Calu3 (cell line): ENCODE data around the gene VEGFB. TPM values are rescaled to one million over a fixed set of nuclear protein-coding genes. Genes with fewer than 3 reads are reported as not detected.

Experiments used
- BruUV-seq: library from RNA; stranded (reverse); fragments of 400-500 nt; replicated peaks from 2 replicates; lab custom pipeline; 2021; lab: Mats Ljungman, UMichigan
- CTCF ChIA-PET: fragments of 300-600 bp; sonication (Branson Sonifier 250); formaldehyde crosslinking; loops from one replicate; lab custom pipeline; 2022; ENCODE audit warnings: antibody characterized with exemption; lab: Charles Lee
- DNase-seq: peaks from one replicate; pipeline ENCODE4 v3.0.0; 2022
- H3K27ac Mint-ChIP-seq: one replicate; pipeline ENCODE4 v1.8.0; 2022; ENCODE audit warnings: mixed read lengths; ENCODE audit not compliant: unreplicated experiment
- H3K27me3 Mint-ChIP-seq: one replicate; pipeline ENCODE4 v1.8.0; 2022; ENCODE audit warnings: mixed read lengths; ENCODE audit not compliant: unreplicated experiment
- H3K36me3 Mint-ChIP-seq: one replicate; pipeline ENCODE4 v1.8.0; 2022; ENCODE audit warnings: mild to moderate bottlenecking, moderate library complexity, mixed read lengths; ENCODE audit not compliant: insufficient read depth, unreplicated experiment
- H3K4me1 Mint-ChIP-seq: one replicate; pipeline ENCODE4 v1.8.0; 2022; ENCODE audit warnings: mild to moderate bottlenecking, low read depth, mixed read lengths; ENCODE audit not compliant: unreplicated experiment
- H3K4me3 Mint-ChIP-seq: one replicate; pipeline ENCODE4 v1.8.0; 2022; ENCODE audit warnings: mild to moderate bottlenecking, low read depth, moderate library complexity, mixed read lengths; ENCODE audit not compliant: unreplicated experiment
- H3K9me3 Mint-ChIP-seq: one replicate; pipeline ENCODE4 v1.8.0; 2022; ENCODE audit warnings: low read depth, mixed read lengths; ENCODE audit not compliant: unreplicated experiment
- intact Hi-C: fragments of 100-400 bp; cut with micrococcal nuclease; formaldehyde crosslinking; loops from one replicate; pipeline ENCODE4 v1.10.0; 2022; ENCODE audit not compliant: unreplicated experiment
- total RNA-seq: library from RNA; stranded (reverse); gene quantifications from 2 replicates; pipeline ENCODE4 v1.2.3, GENCODE V29; 2022
- TF ChIP-seq, protein P1 (sequence below): fragments of 200-600 bp; IDR thresholded peaks from one replicate; pipeline ENCODE4 v1.8.0; 2022; ENCODE audit warnings: antibody characterized with exemption; ENCODE audit not compliant: unreplicated experiment

The VEGFB gene
- total RNA-seq, 1 experiment from 2014 or later: 91.5 TPM

DNA sequence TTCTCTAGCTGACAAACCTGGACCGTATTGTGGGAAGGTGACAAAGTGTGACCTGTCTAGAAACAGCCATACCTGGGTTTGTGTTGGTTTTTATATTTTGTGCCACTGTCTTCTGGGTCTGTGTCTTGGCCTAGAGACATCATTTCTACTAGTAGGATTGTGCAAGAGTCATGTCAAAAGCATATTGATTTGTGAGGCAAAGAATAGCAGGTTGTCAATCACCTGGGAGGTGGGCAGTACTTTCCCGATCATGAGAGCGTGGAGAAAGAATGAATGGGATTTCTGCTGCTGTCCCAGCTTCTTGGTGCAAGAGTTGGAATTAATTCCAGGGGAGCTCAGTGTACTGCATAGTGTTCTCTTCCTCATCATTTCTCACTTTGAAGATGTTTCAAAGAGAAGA is 32.8 kb upstream of the VEGFB start:
- no TSS peak for BruUV-seq
- intact Hi-C loops: no loop called here
- CTCF ChIA-PET: no interaction called here
- no peak for DNase-seq
- H3K27me3 Mint-ChIP-seq: no peaks in the 10 kb centered on the region
- TF ChIP-seq, protein P1, sequence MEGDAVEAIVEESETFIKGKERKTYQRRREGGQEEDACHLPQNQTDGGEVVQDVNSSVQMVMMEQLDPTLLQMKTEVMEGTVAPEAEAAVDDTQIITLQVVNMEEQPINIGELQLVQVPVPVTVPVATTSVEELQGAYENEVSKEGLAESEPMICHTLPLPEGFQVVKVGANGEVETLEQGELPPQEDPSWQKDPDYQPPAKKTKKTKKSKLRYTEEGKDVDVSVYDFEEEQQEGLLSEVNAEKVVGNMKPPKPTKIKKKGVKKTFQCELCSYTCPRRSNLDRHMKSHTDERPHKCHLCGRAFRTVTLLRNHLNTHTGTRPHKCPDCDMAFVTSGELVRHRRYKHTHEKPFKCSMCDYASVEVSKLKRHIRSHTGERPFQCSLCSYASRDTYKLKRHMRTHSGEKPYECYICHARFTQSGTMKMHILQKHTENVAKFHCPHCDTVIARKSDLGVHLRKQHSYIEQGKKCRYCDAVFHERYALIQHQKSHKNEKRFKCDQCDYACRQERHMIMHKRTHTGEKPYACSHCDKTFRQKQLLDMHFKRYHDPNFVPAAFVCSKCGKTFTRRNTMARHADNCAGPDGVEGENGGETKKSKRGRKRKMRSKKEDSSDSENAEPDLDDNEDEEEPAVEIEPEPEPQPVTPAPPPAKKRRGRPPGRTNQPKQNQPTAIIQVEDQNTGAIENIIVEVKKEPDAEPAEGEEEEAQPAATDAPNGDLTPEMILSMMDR: no peak
- H3K36me3 Mint-ChIP-seq: peaks cover 93% of the 10 kb centered on the region
- peaks cover 9% of the 10 kb centered on the region for H3K4me1 Mint-ChIP-seq
- peak overlapping the region; percentile 54 for H3K27ac Mint-ChIP-seq
- H3K9me3 Mint-ChIP-seq: no peaks in the 10 kb centered on the region
- H3K4me3 Mint-ChIP-seq: no peak overlapping the region

DNA sequence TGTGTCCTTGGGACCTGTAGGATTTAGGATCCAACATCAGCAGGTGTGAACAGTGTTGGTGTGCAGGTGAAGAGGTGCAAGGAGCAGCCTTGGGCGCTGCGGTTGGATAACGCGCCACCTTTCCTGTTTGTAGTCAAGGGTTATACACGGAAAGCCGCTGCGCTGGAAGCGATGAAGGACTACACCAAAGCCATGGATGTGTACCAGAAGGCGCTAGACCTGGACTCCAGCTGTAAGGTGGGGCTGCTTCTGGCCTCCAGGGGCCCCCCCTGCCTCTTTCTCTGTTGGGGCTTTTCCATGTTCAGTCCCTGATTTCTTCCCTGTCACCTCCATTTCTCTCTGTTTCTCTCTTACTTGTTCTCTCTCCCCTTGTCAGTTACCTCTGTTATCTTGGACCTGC is 31.4 kb upstream of the VEGFB start:
- no TSS peak for BruUV-seq
- Mint-ChIP-seq H3K27me3 (no peaks in the 10 kb centered on the region), H3K27ac (no peak overlapping the region), H3K36me3 (peaks cover 85% of the 10 kb centered on the region), H3K4me1 (peaks cover 9% of the 10 kb centered on the region), H3K4me3 (no peak overlapping the region), H3K9me3 (no peaks in the 10 kb centered on the region)
- intact Hi-C loops: no loop called here
- CTCF ChIA-PET: no interaction called here
- no peak for DNase-seq
- TF ChIP-seq, protein P1: no peak

DNA sequence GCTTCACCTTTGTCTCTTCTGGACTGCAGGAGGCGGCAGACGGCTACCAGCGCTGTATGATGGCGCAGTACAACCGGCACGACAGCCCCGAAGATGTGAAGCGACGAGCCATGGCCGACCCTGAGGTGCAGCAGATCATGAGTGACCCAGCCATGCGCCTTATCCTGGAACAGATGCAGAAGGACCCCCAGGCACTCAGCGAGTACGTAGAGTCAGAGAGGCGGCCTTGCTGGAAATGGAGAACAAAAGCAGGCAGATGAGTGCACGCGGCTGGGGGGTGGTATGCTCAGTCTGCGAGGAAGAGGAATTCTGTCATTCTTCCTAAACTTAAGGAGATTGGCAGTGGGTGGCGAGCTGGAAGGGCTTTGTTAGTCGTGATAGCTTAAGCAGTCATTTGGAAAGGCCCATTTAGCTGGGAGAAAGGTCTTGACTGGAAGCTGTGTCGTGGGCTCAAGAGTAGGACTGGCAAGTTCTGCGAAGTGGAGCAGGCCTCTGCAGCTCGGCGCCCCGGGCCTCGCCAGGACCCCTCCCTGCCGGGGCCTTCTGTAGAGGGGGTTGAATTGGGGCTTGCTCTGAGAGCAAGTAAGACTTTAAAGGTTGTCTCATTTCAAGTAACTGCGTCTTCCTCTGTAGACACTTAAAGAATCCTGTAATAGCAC is 30.8 kb upstream of the VEGFB start:
- TF ChIP-seq, protein P1: no peak
- Mint-ChIP-seq H3K9me3 (no peaks in the 10 kb centered on the region), H3K27me3 (no peaks in the 10 kb centered on the region), H3K4me1 (peaks cover 9% of the 10 kb centered on the region), H3K27ac (no peak overlapping the region), H3K4me3 (no peak overlapping the region), H3K36me3 (peaks cover 85% of the 10 kb centered on the region)
- no peak for DNase-seq
- intact Hi-C loops: no loop called here
- CTCF ChIA-PET: interaction anchor here (0.5 to 1.5 kb wide), 3 partner anchors 12 to 37 kb away, joined by 4 to 6 read pairs (median 5); partner anchors contain the start of gene STIP1
- BruUV-seq: no TSS peak

DNA sequence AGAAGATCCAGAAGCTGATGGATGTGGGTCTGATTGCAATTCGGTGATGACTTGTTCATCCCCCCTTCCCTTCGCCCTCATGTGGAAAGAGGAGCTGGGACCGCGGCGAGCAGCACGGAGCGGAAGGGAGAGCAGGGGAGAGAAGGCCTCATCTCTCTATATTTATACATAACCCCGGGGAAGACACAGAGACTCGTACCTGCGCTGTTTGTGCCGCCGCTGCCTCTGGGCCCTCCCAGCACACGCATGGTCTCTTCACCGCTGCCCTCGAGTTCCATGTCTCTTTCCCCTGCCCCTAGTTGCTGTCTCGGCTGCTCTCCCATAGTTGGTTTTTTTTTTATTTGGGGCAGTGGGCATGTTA is 30.3 kb upstream of the VEGFB start:
- peak overlapping the region; percentile 31 for H3K27ac Mint-ChIP-seq
- intact Hi-C loops: no loop called here
- CTCF ChIA-PET: interaction anchor here (0.5 to 1.9 kb wide), 13 partner anchors 13 to 151 kb away, joined by 3 to 16 read pairs (median 4); partner anchors contain the start of genes PLCB3, PRDX5, STIP1 and TRMT112
- TF ChIP-seq, protein P1: no peak
- peaks cover 9% of the 10 kb centered on the region for H3K4me1 Mint-ChIP-seq
- TSS peak; percentile 95 for BruUV-seq
- H3K9me3 Mint-ChIP-seq: no peaks in the 10 kb centered on the region
- H3K27me3 Mint-ChIP-seq: no peaks in the 10 kb centered on the region
- H3K36me3 Mint-ChIP-seq: peaks cover 85% of the 10 kb centered on the region
- no peak for DNase-seq
- H3K4me3 Mint-ChIP-seq: no peak overlapping the region
